ENCODE data around the gene PROCA1. TPM values are rescaled to one million over a fixed set of nuclear protein-coding genes. Genes with fewer than 3 reads are reported as not detected.

PROCA1 gene
- total and polyA plus RNA-seq, 2 of the 13 experiments (the other 11 are each of a cell fraction or from before 2014, with no cell fraction given) = 0.73 to 1.5 TPM

- TF ChIP-seq BCLAF1 (IDR thresholded peaks at IDR 0.05) (no peak), ZNF672 (CRISPR knock-in tag; IDR thresholded peaks at IDR 0.05) (0 out of 2 replicates have a peak, but pooled peaks have one; percentile 68), MAX (IDR thresholded peaks at IDR 0.05) (peak; percentile 94), ZBTB26 (CRISPR knock-in tag; IDR thresholded peaks at IDR 0.05; ENCODE audit: borderline replicate concordance) (no peak; the same call in 1 of the 2 replicates), ZNF350 (CRISPR knock-in tag; IDR thresholded peaks at IDR 0.05; ENCODE audit: borderline replicate concordance, low read depth) (peak; percentile 85; the same call in 1 of the 2 replicates), CSRNP2 (CRISPR knock-in tag; conservative IDR thresholded peaks at IDR 0.05; ENCODE audit: low read depth) (no peak), ZNF605 (CRISPR knock-in tag; IDR thresholded peaks at IDR 0.05) (0 out of 2 replicates have a peak, but pooled peaks have one; percentile 66), TRIM22 (IDR thresholded peaks at IDR 0.05) (no peak), NFAT5 (CRISPR knock-in tag; IDR thresholded peaks at IDR 0.05) (no peak; the same call in 1 of the 2 replicates), ZNF180 (CRISPR knock-in tag; IDR thresholded peaks at IDR 0.05; ENCODE audit: borderline replicate concordance, low read depth) (no peak), FOXJ3 (CRISPR knock-in tag; IDR thresholded peaks at IDR 0.05; ENCODE audit: borderline replicate concordance) (peak; percentile 32; the same call in 1 of the 2 replicates), ZSCAN20 (CRISPR knock-in tag; IDR thresholded peaks at IDR 0.05; ENCODE audit: borderline replicate concordance) (peak; percentile 83; the same call in 1 of the 2 replicates)
Observed at GRCh38 chr17:28725660-28726225, 14.1 kb upstream of the PROCA1 start (continued).

Data from HepG2 (cell line).